ENCODE results near the gene RAB29. TPM values are rescaled to one million over a fixed set of nuclear protein-coding genes. Genes with fewer than 3 reads are reported as not detected.
A peak's percentile ranks its signal among the peaks of the same experiment; 100 is the strongest.

The RAB29 gene
- total and polyA plus RNA-seq, 9 of the 15 experiments (the other 6 are each of a cell fraction or from before 2014, with no cell fraction given), result 6.3 to 17.6 (median 8.0) TPM

DNA sequence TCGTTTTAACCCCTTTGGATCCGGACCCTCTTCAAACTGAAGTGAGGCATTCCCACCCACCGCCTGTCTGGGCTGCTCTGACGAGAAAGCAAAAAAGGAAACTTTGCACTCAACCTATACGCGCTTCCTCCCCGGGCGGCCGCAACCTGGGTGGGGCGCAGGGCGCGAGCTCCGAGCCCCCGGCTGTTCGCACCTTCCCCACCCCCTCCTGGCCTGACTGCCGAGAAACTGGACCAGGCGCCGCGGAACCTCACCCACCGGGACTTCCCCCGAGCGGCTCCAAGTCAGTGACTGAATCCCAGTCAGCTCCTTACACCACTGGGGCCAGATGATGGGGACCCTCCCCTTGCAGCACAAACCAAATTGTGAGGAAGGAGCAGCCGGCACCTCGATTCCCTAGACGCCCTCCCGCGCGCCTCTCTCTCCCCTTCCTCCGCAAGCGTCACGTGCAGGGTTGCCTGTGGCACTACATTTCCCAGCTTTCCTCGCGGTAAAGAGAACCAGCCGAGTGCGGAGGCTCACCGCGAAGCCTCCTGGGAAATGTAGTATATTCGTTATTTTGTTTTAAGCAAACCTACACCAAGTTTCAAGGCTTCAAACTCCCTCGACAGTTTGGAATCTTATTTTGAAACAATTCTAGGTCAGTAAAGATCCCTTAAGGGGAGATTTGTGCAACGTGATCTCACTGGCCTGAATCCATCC, at the start of gene RAB29 (continued):
- TF ChIP-seq, protein P1, sequence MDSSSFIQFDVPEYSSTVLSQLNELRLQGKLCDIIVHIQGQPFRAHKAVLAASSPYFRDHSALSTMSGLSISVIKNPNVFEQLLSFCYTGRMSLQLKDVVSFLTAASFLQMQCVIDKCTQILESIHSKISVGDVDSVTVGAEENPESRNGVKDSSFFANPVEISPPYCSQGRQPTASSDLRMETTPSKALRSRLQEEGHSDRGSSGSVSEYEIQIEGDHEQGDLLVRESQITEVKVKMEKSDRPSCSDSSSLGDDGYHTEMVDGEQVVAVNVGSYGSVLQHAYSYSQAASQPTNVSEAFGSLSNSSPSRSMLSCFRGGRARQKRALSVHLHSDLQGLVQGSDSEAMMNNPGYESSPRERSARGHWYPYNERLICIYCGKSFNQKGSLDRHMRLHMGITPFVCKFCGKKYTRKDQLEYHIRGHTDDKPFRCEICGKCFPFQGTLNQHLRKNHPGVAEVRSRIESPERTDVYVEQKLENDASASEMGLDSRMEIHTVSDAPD (CRISPR knock-in tag; IDR thresholded peaks at IDR 0.05), result no peak
- TF ChIP-seq ZNF431 (CRISPR knock-in tag; IDR thresholded peaks at IDR 0.05) (0 out of 2 replicates have a peak, but pooled peaks have one; percentile 11), JUND (IDR thresholded peaks at IDR 0.05; ENCODE audit: borderline replicate concordance, low read depth, low read length) (0 out of 2 replicates have a peak, but pooled peaks have one; percentile 2), JUND (tag; IDR thresholded peaks at IDR 0.05; ENCODE audit: borderline replicate concordance, low read depth, low read length) (no peak; the same call in 2 of the 3 replicates), TFAM (CRISPR knock-in tag; conservative IDR thresholded peaks at IDR 0.05) (no peak), HNRNPK (IDR thresholded peaks at IDR 0.05; ENCODE audit: low read depth, low read length, poor library complexity, severe bottlenecking) (no peak), BDP1 (IDR thresholded peaks at IDR 0.05; ENCODE audit: insufficient read depth, insufficient read length) (no peak), ZNF696 (CRISPR knock-in tag; conservative IDR thresholded peaks at IDR 0.05) (no peak), MYNN (IDR thresholded peaks at IDR 0.05) (0 out of 2 replicates have a peak, but pooled peaks have one; percentile 22), MYNN (CRISPR knock-in tag; IDR thresholded peaks at IDR 0.05) (no peak), SRF (CRISPR knock-in tag; IDR thresholded peaks at IDR 0.05) (no peak; a peak in 1 of 4 replicates), SMAD3 (CRISPR knock-in tag; conservative IDR thresholded peaks at IDR 0.05) (0 out of 2 replicates have a peak, but pooled peaks have one; percentile 32), TAF9B (IDR thresholded peaks at IDR 0.05; ENCODE audit: partially characterized antibody) (no peak), CTBP1 (IDR thresholded peaks at IDR 0.05; ENCODE audit: borderline replicate concordance) (peak; percentile 61; the same call in 1 of the 2 replicates), SOX6 (IDR thresholded peaks at IDR 0.05) (no peak; the same call in 1 of the 2 replicates), SRSF9 (IDR thresholded peaks at IDR 0.05; ENCODE audit: borderline replicate concordance, low read depth, low read length) (no peak), HDGF (IDR thresholded peaks at IDR 0.05) (no peak), FOXK2 (conservative IDR thresholded peaks at IDR 0.05 in 1 of 2, IDR thresholded peaks at IDR 0.05 in 1 of 2; ENCODE audit: low read depth in 2 of 2) (no peak; a peak in 1 of 4 replicates), CBFA2T3 (IDR thresholded peaks at IDR 0.05) (no peak), SREBF1 (IDR thresholded peaks at IDR 0.05; ENCODE audit: borderline replicate concordance, low read depth, low read length) (no peak), POU5F1 (IDR thresholded peaks at IDR 0.05; ENCODE audit: borderline replicate concordance, low read depth, low read length, partially characterized antibody) (no peak), NFE2 (IDR thresholded peaks at IDR 0.05; ENCODE audit: low read depth) (no peak), EP300 (IDR thresholded peaks at IDR 0.05; ENCODE audit: low read length) (no peak), SPI1 (IDR thresholded peaks at IDR 0.05; ENCODE audit: borderline replicate concordance, low read depth, low read length) (no peak; the same call in 1 of the 2 replicates)
- TF ChIP-seq, protein P2, sequence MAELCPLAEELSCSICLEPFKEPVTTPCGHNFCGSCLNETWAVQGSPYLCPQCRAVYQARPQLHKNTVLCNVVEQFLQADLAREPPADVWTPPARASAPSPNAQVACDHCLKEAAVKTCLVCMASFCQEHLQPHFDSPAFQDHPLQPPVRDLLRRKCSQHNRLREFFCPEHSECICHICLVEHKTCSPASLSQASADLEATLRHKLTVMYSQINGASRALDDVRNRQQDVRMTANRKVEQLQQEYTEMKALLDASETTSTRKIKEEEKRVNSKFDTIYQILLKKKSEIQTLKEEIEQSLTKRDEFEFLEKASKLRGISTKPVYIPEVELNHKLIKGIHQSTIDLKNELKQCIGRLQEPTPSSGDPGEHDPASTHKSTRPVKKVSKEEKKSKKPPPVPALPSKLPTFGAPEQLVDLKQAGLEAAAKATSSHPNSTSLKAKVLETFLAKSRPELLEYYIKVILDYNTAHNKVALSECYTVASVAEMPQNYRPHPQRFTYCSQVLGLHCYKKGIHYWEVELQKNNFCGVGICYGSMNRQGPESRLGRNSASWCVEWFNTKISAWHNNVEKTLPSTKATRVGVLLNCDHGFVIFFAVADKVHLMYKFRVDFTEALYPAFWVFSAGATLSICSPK (IDR thresholded peaks at IDR 0.05; ENCODE audit: borderline replicate concordance), result no peak
- TF ChIP-seq, protein P3, sequence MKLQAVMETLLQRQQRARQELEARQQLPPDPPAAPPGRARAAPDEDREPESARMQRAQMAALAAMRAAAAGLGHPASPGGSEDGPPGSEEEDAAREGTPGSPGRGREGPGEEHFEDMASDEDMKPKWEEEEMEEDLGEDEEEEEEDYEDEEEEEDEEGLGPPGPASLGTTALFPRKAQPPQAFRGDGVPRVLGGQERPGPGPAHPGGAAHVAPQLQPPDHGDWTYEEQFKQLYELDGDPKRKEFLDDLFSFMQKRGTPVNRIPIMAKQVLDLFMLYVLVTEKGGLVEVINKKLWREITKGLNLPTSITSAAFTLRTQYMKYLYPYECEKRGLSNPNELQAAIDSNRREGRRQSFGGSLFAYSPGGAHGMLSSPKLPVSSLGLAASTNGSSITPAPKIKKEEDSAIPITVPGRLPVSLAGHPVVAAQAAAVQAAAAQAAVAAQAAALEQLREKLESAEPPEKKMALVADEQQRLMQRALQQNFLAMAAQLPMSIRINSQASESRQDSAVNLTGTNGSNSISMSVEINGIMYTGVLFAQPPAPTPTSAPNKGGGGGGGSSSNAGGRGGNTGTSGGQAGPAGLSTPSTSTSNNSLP (IDR thresholded peaks at IDR 0.05; ENCODE audit: borderline replicate concordance, low read depth, low read length), result no peak

Measured in K562 (cell line).